PFSK-1 (cell line): ENCODE results near the gene ANAPC2.

Experiments
- FOXP2 ChIP-seq: optimal IDR thresholded peaks from 2 replicates; pipeline ENCODE3; 2011; ENCODE audit warnings: borderline replicate concordance, control low read depth, inconsistent platforms; ENCODE audit not compliant: insufficient read depth; ENCODE audit errors: extremely low read length, extremely low read depth
- POLR2AphosphoS5 ChIP-seq: IDR thresholded peaks from 2 replicates; pipeline ENCODE4 v1.6.1; 2012; ENCODE audit warnings: low read depth, mild to moderate bottlenecking, control low read depth, low read length, moderate library complexity
- SIN3A ChIP-seq: IDR thresholded peaks from 2 replicates; pipeline ENCODE4 v1.6.1; 2012; ENCODE audit warnings: mild to moderate bottlenecking, low read length, moderate library complexity, borderline replicate concordance; ENCODE audit not compliant: insufficient read depth
- TAF1 ChIP-seq: IDR thresholded peaks from 2 replicates; pipeline ENCODE4 v1.6.1; 2012; ENCODE audit warnings: low read length, control low read depth, borderline replicate concordance; ENCODE audit not compliant: insufficient read depth
- TF ChIP-seq, protein P1 (sequence below), 2 experiments: IDR thresholded peaks; 2 replicates each; pipeline versions ENCODE4 v1.6.1 to v1.8.0; 2011 to 2012; ENCODE audit warnings: low read depth in 2 of 2, low read length in 2 of 2, control low read depth in 1 of 2, inconsistent platforms in 1 of 2, mild to moderate bottlenecking in 1 of 2, moderate library complexity in 1 of 2; ENCODE audit not compliant: insufficient read depth in 1 of 2

Gene ANAPC2

GRCh38 chr9:137192448-137192780, 4.1 kb upstream of the ANAPC2 start:
- TF ChIP-seq SIN3A = no peak
- TF ChIP-seq TAF1 = no peak
- no peak for TF ChIP-seq POLR2AphosphoS5
- TF ChIP-seq FOXP2 = no peak
- TF ChIP-seq, protein P1, sequence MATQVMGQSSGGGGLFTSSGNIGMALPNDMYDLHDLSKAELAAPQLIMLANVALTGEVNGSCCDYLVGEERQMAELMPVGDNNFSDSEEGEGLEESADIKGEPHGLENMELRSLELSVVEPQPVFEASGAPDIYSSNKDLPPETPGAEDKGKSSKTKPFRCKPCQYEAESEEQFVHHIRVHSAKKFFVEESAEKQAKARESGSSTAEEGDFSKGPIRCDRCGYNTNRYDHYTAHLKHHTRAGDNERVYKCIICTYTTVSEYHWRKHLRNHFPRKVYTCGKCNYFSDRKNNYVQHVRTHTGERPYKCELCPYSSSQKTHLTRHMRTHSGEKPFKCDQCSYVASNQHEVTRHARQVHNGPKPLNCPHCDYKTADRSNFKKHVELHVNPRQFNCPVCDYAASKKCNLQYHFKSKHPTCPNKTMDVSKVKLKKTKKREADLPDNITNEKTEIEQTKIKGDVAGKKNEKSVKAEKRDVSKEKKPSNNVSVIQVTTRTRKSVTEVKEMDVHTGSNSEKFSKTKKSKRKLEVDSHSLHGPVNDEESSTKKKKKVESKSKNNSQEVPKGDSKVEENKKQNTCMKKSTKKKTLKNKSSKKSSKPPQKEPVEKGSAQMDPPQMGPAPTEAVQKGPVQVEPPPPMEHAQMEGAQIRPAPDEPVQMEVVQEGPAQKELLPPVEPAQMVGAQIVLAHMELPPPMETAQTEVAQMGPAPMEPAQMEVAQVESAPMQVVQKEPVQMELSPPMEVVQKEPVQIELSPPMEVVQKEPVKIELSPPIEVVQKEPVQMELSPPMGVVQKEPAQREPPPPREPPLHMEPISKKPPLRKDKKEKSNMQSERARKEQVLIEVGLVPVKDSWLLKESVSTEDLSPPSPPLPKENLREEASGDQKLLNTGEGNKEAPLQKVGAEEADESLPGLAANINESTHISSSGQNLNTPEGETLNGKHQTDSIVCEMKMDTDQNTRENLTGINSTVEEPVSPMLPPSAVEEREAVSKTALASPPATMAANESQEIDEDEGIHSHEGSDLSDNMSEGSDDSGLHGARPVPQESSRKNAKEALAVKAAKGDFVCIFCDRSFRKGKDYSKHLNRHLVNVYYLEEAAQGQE (IDR thresholded peaks at IDR 0.05; ENCODE audit: insufficient read depth in 1 of 2, low read depth in 2 of 2, low read length in 2 of 2) = no peak

DNA sequence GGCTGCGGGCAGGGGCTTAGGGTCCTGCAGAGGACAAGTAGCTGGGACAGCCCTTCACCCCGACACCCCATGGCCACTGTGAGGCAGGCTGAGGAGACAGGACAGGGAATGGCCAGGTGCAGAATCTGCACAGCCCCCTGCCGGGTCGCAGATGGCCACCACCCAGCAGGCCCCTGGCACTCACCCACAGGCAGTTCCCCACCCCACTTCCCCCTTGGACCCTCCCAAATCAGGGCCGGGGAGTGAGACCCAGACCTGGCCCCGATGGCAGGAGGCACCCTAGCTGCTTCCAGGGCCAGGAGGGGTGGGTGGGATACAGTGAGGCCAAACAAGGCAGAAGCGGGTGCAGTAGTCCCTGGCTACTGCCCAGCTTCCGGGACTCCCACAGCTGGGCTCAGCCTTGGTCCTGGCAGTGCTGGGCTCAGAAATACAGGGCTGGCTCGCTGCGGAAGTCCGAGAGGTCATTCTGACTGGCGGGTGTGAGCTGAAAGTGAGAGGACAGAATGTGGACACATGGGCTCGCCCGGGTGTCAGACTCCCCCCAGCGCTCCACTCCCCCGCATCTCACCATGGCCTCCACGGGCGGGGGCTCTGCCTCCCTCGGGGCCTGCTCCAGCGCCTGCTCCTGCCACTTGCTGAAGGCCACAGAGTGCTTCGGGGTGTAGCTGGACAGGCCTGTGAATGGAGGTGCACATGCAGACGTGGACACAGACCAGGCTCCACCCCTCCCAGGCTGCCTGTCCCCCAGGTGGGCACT, 3.5 kb upstream of the ANAPC2 start:
- TF ChIP-seq, protein P1 (IDR thresholded peaks at IDR 0.05; ENCODE audit: insufficient read depth in 1 of 2, low read depth in 2 of 2, low read length in 2 of 2) = no peak
- no peak for TF ChIP-seq TAF1
- TF ChIP-seq POLR2AphosphoS5 = no peak
- no peak for TF ChIP-seq FOXP2
- no peak for TF ChIP-seq SIN3A

DNA sequence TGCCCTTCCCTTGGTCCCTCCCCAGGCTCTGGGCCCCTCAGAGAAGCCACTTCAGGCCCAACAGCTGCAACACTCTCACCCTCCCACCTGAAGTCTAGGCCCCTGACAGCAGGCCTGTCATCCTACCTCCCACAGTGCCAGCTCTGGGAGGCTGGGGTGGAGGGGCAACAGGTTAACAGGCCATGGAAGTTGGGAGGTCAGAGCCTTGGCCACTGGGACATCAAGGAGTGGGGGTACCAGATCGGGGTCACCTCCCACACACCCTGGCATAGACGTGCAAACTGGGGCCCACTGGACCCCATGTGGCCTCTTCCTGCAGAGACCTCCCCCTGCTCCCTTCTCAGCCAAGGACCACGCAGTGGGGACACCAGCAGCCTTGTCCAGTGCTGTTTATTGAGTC, 2.9 kb upstream of the ANAPC2 start:
- no peak for TF ChIP-seq SIN3A
- no peak for TF ChIP-seq TAF1
- TF ChIP-seq, protein P1 (IDR thresholded peaks at IDR 0.05; ENCODE audit: insufficient read depth in 1 of 2, low read depth in 2 of 2, low read length in 2 of 2) = no peak

GRCh38 chr9:137190315-137190856, 2.0 kb upstream of the ANAPC2 start:
- TF ChIP-seq TAF1 = no peak
- TF ChIP-seq, protein P1 (IDR thresholded peaks at IDR 0.05; ENCODE audit: insufficient read depth in 1 of 2, low read depth in 2 of 2, low read length in 2 of 2) = no peak
- no peak for TF ChIP-seq SIN3A
- TF ChIP-seq POLR2AphosphoS5 = no peak
- TF ChIP-seq FOXP2 = no peak
